HG02938 (cell line): ENCODE data around the gene DENND5B.
"Not testable (repeated sequence)": the region's sequence is repeated elsewhere in the genome, so short reads cannot be mapped to it uniquely, and the experiment has no call there.

Experiments
- ATAC-seq: cut with Tn5 transposase; IDR thresholded peaks from one replicate; pipeline ENCODE4 v1.9.1; 2021; ENCODE audit warnings: mild to moderate bottlenecking, moderate library complexity; ENCODE audit not compliant: unreplicated experiment

Gene DENND5B

GRCh38 chr12:31508436-31509150 lies 82.3 kb downstream of the DENND5B start:
- ATAC-seq, result no peak

DNA sequence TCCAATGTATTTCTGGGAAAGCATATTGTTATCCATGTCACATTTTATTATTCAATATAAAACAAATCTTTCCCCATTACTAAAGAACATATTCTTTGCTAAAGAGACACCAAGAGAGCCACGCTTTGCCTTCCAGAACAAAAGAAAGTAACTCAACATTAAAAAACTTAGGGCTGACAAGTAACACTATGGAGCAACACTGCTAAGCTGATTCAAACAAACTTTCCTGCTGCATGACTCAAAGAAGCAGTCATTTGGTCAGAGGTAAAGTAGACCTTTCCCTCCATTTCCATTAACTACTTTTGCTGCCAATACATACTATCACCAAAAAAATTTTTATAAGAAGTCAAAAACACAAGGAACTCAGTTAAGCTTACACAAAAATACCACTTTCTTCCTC lies 83.0 kb downstream of the DENND5B start:
- ATAC-seq, result no peak

DNA sequence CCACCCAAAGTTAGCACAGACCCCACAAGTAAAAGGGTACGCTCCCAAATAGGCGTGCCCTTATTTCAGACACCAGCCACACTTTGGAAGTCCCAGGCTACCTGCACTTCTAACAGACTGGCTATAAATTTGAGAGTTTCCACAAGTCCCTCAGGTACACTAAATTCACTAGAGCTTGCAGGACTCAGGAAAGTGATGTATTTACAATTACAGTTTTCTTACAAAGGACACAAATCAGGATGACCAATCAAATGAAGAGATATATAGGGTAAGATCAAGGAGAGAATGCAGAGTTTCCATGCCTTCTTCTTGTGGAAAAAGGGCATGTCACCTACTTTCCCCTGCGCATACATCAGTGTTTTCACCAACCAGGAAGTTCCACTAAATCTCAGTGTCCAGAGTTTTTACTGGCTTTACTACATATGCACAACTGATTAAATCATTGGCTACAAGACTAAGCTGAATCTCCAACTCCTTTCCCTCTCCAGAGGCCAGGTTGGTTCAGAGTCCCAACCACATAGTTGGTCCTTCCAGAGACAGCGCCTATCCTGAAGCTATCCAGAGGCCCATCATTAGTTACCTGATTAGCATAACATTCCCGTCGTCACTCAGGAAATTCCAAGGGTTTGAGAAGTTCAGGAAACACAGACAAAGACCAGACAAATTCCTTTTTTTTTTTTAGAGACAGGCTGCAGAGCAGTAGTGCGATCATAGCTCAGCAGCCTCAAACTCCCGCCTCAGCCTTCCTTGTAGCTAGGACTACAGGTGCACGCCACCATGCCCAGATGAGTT lies 84.2 kb downstream of the DENND5B start:
- ATAC-seq, result no peak

GRCh38 chr12:31504625-31505222 lies 86.2 kb downstream of the DENND5B start:
- ATAC-seq, result no peak

- ATAC-seq, result not testable (repeated sequence)
Observed at GRCh38 chr12:31501014-31501413, 89.9 kb downstream of the DENND5B start.

- ATAC-seq, result no peak
Observed at GRCh38 chr12:31499567-31499966, 91.4 kb downstream of the DENND5B start.

GRCh38 chr12:31498424-31498823 lies 92.5 kb downstream of the DENND5B start:
- no peak for ATAC-seq

DNA sequence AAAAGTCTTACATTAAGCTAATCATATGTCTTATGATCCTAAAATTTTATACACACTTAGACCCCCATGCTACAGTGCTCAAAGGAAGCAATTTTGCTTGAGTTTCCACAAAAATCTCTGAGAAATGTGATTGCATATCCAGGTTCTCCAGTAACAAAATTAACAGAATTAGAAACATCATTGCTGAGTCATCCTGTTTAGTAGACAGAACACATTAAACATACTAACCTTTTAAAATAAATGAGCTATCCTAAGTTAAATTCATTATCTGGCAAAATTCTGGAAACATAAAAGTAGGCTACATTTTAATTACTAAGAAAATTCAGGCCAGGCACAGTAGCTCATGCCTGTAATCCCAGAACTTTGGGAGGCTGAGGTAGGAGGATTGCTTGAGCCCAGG lies 94.7 kb downstream of the DENND5B start:
- ATAC-seq, result no peak

DNA sequence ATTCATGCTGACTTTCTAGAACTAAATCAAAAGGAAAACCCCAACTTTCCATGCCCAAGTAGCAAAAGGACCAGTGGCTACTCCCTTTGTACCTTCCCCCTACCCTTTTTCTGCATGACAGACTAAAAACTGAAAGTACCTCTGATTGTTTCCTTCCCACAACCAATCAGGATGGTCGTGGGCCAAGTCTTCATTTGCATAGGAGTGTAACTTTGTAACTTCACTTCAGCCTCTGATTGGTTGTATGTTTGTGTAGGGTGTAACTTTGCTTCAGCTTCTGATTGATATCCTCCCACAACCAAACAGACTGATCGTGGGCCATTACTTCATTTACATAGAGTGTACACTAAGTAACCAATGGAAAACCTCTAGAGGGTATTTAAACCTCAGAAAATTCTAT lies 96.5 kb downstream of the DENND5B start:
- ATAC-seq, result no peak

DNA sequence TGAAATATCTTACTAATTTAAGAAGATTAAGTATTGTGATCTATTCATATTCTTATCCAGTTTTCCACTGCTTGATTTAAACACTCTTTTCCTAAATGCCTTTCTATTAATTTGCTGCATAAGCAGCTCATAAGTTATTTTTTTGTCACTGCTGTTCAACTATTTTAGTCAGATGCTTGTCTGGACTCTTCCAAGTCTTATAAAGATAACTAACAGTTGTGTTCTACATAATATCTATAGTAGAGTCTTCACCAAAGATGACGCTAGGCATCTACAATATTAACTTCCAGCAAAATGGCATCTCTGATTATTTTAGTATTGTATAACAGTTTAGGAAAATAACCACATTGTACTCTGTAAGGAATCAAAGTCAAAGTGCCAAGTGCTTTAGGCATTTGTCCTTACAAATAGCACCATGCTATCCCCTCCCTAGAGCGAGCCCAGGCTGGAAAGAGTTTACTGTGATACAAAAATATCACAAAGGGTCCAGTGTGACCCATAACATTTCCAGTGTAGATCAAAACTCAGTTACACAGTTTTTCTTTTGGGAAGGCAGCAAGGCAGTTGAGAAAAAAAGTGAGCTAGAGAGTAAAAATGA lies 98.2 kb downstream of the DENND5B start:
- no peak for ATAC-seq

DNA sequence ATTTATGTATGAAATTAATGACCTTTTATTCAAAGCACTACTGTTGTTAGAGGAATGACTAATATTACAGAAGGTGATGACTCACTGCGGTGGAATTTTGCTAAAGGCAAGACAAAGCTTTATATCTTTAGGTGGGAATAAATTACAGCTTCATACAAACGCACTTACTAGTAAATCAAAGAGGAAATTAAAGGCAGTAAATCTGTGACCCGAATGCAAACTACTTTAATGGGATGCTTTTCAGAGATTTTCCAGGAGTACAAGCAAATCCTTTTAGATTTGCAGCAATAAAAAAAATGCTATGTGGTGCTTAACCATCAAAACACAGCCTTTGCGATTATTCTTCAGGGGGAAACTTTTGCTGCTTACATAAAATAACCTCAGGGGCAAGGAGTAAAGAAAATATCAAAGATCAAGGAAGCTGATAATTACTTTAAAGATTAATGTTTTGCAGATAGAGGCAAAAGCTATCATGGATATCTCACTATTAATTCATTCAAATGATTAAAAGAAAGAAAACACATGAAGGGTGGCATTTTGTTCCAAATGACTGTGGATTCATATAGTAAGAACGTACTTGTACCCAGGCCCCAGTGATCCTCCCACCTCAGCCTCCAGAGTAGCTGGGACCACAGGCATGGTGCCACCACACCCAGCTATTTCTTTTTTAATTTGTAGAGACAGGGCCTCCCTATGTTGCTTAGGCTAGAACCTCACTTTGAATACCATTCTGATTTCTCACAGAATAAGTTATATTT lies 98.9 kb downstream of the DENND5B start:
- ATAC-seq, result no peak

DNA sequence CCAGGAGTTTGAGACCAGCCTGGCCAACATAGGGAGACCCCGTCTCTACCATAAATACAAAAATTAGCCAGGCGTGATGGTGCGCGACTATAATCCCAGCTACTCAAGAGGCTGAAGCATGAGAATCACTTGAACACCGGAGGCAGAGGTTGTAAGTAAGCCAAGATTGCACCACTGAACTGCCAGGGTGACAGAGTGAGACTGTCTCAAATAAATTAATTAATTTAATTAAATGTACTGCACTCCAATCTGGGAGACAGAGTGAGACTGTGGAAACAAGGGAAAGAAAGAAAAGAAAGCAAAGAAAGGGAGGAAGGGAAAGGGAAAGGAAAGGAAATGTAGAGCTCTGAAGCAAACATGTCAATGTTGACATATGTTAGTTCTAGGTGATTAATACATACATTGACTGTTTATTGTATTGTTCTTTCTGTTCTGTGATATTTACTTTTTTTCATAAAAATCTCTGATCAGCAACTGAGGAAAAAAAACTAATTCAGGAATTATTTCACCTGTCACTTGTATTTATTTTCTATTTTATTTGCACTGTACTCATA lies 99.6 kb downstream of the DENND5B start:
- no peak for ATAC-seq

DNA sequence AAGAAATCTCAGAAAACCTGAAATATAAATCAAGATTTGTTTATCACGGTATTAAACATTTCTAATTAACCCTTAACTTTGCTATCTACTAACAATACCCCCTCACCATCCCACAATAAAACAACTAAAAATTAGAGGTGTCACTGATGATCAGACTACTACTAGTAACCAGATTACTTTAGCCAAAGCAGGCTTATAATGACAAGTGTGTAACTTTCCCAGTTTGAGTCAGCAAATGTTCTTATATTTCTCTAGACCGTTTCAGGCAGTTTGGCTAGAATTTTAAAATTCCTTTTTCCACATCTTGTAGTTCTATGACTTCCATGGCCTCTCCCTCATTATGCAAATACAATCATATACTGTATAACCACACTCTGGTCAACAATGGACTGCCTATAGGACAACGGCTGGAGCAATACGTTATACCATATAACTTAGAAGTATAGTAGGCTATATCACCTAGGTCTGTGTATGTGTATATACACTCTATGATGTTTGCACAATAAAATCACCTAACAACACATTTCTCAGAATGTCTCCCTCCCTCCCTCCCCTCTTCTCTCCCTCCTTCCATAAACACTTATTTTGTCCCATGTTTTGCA lies 102.1 kb downstream of the DENND5B start:
- ATAC-seq, result no peak

GRCh38 chr12:31485571-31485970 lies 105.4 kb downstream of the DENND5B start:
- no peak for ATAC-seq

- ATAC-seq, result no peak
Observed at GRCh38 chr12:31482816-31483215, 108.1 kb downstream of the DENND5B start.

GRCh38 chr12:31481415-31481814 lies 109.5 kb downstream of the DENND5B start:
- ATAC-seq, result no peak

GRCh38 chr12:31479516-31480210 lies 111.3 kb downstream of the DENND5B start:
- ATAC-seq, result no peak

DNA sequence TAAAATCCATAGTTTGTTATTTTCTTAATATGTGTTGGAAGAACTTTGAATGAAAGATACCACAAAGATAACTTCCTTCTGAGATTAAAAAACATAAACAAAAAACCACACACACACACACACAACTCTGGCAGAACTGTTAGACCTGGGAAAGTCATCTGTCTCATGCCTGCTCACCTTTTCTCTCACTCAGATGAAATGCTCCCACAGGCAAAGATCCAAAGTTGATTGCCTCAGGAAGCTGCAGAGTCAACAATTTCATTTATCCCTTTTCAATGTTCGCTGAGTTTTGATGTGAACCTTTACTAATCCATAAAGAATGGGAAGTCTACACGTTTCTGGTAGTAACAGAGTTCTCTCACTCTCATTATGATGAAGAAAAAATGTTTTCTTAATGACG lies 112.0 kb downstream of the DENND5B start:
- no peak for ATAC-seq

DNA sequence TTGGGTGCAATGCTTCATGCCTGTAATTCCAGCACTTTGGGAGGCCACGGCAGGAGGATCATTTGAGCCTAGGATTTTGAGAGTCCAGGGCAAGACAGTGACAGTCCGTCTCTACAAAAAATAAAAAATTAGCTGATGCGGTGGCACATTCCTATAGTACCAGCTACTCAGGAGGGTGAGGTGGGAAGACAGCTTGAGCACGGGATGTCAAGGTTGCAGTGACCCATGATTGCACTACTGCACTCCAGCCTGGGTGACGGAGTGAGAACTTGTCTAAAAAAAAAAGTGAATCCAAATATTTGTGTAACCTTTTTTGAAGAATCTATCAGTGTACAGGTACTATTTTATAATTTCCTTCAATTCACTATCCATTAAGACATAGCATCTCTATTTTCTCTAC lies 112.5 kb downstream of the DENND5B start:
- ATAC-seq, result no peak

GRCh38 chr12:31477687-31478086 lies 113.2 kb downstream of the DENND5B start:
- ATAC-seq, result no peak
